Ascending aorta (tissue), 2 donors: ENCODE data around the gene LCN15. TPM values are rescaled to one million over a fixed set of nuclear protein-coding genes. Genes with fewer than 3 reads are reported as not detected.
"Not testable (repeated sequence)": the region's sequence is repeated elsewhere in the genome, so short reads cannot be mapped to it uniquely, and the experiment has no call there.

Source experiments
- DNase-seq, 2 donors: peaks; one replicate each; pipeline ENCODE4 v3.0.0-alpha.2; 2019; ENCODE audit warnings: low spot score in 2 of 2
- H3K27ac ChIP-seq, 2 donors: fragments of 200-600 bp; sonication (generic); one replicate each; pipeline ENCODE4 v1.5.1; 2016 to 2017; ENCODE audit warnings: mild to moderate bottlenecking in 1 of 2
- H3K27me3 ChIP-seq: fragments of 200-600 bp; sonication (generic); one replicate; pipeline ENCODE4 v1.5.1; 2017
- H3K36me3 ChIP-seq, 2 donors: fragments of 200-600 bp; sonication (generic); one replicate each; pipeline ENCODE4 v1.5.1; 2016
- H3K4me1 ChIP-seq, 2 donors: fragments of 200-600 bp; sonication (generic); one replicate each; pipeline ENCODE4 v1.5.1; 2016 to 2017; ENCODE audit warnings: mild to moderate bottlenecking in 1 of 2
- H3K4me3 ChIP-seq, 2 donors: fragments of 200-600 bp; sonication (generic); one replicate each; pipeline ENCODE4 v1.5.1; 2016 to 2017; ENCODE audit warnings: mild to moderate bottlenecking in 1 of 2
- H3K9me3 ChIP-seq, 2 donors: fragments of 200-600 bp; sonication (generic); one replicate each; pipeline ENCODE4 v1.5.1; 2016
- intact Hi-C: fragments of 100-400 bp; cut with DNase I; formaldehyde crosslinking; loops from one replicate; pipeline ENCODE4 v1.15.1; 2023
- total RNA-seq: library from RNA; depleted of rRNA; stranded (reverse); fragments of >200 nt; gene quantifications from one replicate; pipeline ENCODE4 v1.1.0, GENCODE V29; 2016
- TF ChIP-seq, protein P1 (sequence below), 3 experiments: fragments of 200-600 bp in 2 of 3; fragments of 450-650 bp in 1 of 3; sonication (generic) in 2 of 3; IDR thresholded peaks; one replicate each; pipeline ENCODE4 v1.5.1; 2016 to 2019; ENCODE audit warnings: antibody characterized with exemption in 3 of 3, mild to moderate bottlenecking in 1 of 3, moderate library complexity in 1 of 3

The LCN15 gene
- total RNA-seq, 1 donor from 2014 or later = not detected

DNA sequence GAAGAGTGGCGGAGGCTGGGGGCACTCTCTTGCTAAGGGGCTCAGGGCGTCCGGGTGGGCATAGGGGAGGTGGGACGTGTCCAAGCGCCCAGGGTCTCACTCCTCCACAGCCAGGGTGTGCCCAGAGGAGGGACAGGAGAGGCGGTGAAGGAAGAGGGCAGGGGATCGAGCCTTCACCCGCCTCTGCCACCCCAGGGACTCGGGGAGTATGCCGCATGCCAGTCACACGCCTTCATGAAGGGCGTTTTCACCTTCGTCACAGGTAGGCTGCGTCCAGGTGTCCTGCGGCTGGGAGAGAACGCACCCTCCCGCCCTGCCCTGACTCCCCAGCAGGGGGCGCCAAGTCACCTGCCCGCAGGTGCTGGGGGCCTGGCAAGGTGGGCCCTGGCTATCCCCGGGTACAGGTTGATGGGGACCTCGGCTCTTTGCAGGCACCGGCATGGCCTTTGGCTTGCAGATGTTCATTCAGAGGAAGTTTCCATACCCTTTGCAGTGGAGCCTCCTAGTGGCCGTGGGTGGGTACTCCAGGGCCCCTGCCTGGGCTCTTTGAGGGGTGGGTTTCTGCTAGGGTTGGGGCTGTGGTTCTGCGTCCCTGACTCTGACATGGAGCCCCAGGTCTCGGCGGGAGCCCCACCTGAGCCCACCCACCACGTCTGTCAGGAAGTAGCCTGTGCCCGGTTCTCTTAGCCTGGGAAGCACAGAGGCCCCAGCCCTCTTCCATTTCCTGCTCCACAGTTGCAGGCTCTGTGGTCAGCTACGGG, 27.4 kb upstream of the LCN15 start:
- Histone ChIP-seq H3K9me3 (no peaks in the 10 kb centered on the region), H3K36me3 (no peaks in the 10 kb centered on the region), H3K27ac (peak overlapping the region; percentile 86 to 88), H3K4me3 (peak overlapping the region; percentile 73), H3K27me3 (no peaks in the 10 kb centered on the region), H3K4me1 (peaks cover 0 to 14% of the 10 kb centered on the region in 2 donors)
- peak; percentile 18 to 75 for DNase-seq
- intact Hi-C loops = loop anchor here (1.0 to 10.0 kb wide), 10 partner anchors 16 to 433 kb away; partner anchors contain the start of genes ABCA2, CYSRT1, MAN1B1 and PAXX
- TF ChIP-seq, protein P1, sequence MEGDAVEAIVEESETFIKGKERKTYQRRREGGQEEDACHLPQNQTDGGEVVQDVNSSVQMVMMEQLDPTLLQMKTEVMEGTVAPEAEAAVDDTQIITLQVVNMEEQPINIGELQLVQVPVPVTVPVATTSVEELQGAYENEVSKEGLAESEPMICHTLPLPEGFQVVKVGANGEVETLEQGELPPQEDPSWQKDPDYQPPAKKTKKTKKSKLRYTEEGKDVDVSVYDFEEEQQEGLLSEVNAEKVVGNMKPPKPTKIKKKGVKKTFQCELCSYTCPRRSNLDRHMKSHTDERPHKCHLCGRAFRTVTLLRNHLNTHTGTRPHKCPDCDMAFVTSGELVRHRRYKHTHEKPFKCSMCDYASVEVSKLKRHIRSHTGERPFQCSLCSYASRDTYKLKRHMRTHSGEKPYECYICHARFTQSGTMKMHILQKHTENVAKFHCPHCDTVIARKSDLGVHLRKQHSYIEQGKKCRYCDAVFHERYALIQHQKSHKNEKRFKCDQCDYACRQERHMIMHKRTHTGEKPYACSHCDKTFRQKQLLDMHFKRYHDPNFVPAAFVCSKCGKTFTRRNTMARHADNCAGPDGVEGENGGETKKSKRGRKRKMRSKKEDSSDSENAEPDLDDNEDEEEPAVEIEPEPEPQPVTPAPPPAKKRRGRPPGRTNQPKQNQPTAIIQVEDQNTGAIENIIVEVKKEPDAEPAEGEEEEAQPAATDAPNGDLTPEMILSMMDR (IDR thresholded peaks at IDR 0.05) = peak; percentile 61 to 87 (median 84)

DNA sequence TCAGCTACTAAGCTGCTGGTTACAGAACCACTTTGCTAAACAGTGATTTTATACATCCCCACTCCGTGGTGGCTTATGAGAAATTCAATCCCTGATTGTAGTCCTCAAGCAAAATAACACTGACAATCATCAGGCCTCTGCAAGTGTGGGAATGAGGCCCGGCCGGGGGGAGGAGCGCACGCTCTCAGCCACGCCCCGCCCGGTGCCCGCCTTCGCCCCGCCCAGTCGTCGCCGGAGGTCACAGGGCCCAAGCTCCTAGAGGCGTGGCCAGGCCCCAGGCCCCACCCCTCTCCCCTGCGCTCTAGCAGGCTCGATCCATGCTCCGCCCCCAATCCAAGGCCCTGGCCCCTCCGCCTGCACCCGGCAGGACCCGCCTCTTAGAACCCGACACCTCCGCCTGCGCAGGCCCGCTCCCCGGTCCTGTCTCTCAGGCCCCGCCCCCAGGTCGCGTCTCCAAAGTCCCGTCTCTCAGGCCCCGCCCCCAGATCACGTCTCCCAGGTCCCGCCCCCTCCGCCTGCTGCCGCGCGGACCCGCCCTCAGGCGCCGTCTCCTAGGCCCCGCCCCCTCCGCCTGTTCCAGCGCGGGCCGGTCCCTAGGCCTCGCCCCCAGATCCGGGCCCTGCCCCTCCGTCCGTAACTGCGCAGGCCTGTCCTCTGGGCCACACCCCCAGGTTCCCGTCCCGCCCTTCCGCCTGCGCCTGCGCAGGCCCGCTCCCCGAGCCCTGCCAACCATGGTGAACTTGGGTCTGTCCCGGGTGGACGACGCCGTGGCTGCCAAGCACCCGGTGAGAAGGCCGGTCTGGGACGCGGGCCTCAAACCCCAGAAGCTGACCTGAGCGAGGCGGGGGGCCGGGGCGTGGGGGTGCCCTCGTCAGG, 26.6 kb upstream of the LCN15 start, which contains the start of gene TMEM141:
TSS of gene TMEM141 (plus strand) at position 705 of the 876 bp plus-strand sequence. CDS start at position 732, 27 bp downstream.
- TF ChIP-seq, protein P1 (IDR thresholded peaks at IDR 0.05) = no peak
- Histone ChIP-seq H3K9me3 (no peaks in the 10 kb centered on the region), H3K27ac (peak within 1 kb of the TSS; percentile 86 to 88), H3K27me3 (no peaks in the 10 kb centered on the region), H3K4me1 (peaks cover 0 to 14% of the 10 kb centered on the region in 2 donors), H3K36me3 (no peaks in the 10 kb centered on the region), H3K4me3 (peak within 1 kb of the TSS; percentile 73)
- DNase-seq = peak; percentile 99 to 100
- intact Hi-C loops = loop anchor here (1.0 to 10.0 kb wide), 10 partner anchors 16 to 434 kb away; partner anchors contain the start of genes ABCA2, CYSRT1, MAN1B1 and PAXX

DNA sequence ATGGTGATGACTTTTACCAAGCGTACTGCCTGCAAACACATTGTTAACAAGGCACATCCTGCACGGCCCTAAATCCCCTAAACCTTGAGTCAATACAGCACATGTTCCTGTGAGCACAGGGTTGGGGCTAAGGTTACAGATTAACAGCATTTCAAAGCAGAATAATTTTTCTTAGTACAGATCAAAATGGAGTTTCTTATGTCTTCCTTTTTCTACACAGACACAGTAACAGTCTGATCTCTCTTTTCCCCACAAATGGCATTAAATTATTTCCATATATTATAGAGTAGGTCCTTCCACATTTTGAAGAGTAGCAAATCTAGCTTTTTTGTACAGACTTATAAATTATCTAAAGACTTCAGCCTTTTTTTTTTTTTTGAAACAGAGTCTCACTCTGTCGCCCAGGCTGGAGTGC, 25.2 kb upstream of the LCN15 start:
- no peak for DNase-seq
- intact Hi-C loops = no loop called here
- TF ChIP-seq, protein P1 (IDR thresholded peaks at IDR 0.05) = no peak
- Histone ChIP-seq H3K36me3 (no peaks in the 10 kb centered on the region), H3K4me1 (peaks cover 0 to 14% of the 10 kb centered on the region in 2 donors), H3K4me3 (no peak overlapping the region), H3K27me3 (no peaks in the 10 kb centered on the region), H3K27ac (no peak overlapping the region), H3K9me3 (no peaks in the 10 kb centered on the region)

GRCh38 chr9:136788644-136789522, 24.6 kb upstream of the LCN15 start:
- H3K27ac ChIP-seq, DNase-seq, H3K9me3 ChIP-seq, H3K4me3 ChIP-seq, H3K36me3 ChIP-seq, intact Hi-C loops, H3K27me3 ChIP-seq: not testable (repeated sequence)
- H3K4me1 ChIP-seq = peaks cover 0 to 14% of the 10 kb centered on the region in 2 donors

- H3K9me3 ChIP-seq = no peaks in the 10 kb centered on the region
- H3K4me1 ChIP-seq = peaks cover 0 to 14% of the 10 kb centered on the region in 2 donors
- no peaks in the 10 kb centered on the region for H3K27me3 ChIP-seq
- intact Hi-C loops = loop anchor here (1.0 kb wide), 1 partner anchor 247 kb away; no protein-coding TSS in a partner anchor
- TF ChIP-seq, protein P1 (IDR thresholded peaks at IDR 0.05) = peak; percentile 75 to 84 (median 82)
- H3K27ac ChIP-seq = no peak overlapping the region
- no peak overlapping the region for H3K4me3 ChIP-seq
- peak in 1 of 2 donors; percentile 81 for DNase-seq
- H3K36me3 ChIP-seq = no peaks in the 10 kb centered on the region
Measured at GRCh38 chr9:136787690-136788400, 23.5 kb upstream of the LCN15 start.

GRCh38 chr9:136786983-136787382, 22.7 kb upstream of the LCN15 start:
- intact Hi-C loops = loop anchor here (1.0 kb wide), 1 partner anchor 248 kb away; no protein-coding TSS in a partner anchor
- H3K4me3 ChIP-seq, H3K27ac ChIP-seq, H3K9me3 ChIP-seq, DNase-seq, H3K27me3 ChIP-seq, H3K36me3 ChIP-seq, H3K4me1 ChIP-seq: not testable (repeated sequence)
